ENCODE measurements around the gene CCDC15. TPM values are rescaled to one million over a fixed set of nuclear protein-coding genes. Genes with fewer than 3 reads are reported as not detected.

CCDC15 gene
- total RNA-seq, 2 donors from 2014 or later = 1.2 to 2.5 TPM

GRCh38 chr11:124970925-124971324 lies 16.9 kb downstream of the CCDC15 start:
- no peak overlapping the region for H3K9ac ChIP-seq (ENCODE audit: low read depth in 2 of 2, low read length in 2 of 2)
- no peak for DNase-seq
- intact Hi-C loops (cut with DNase I) = no loop called here
- no peak overlapping the region for H3K4me3 ChIP-seq
- TF ChIP-seq CTCF (IDR thresholded peaks at IDR 0.05) = no peak
- H3K27me3 ChIP-seq = no peaks in the 10 kb centered on the region
- H3K9me3 ChIP-seq = no peaks in the 10 kb centered on the region
- H3K27ac ChIP-seq = no peak overlapping the region
- no peaks in the 10 kb centered on the region for H3K4me1 ChIP-seq
- no peaks in the 10 kb centered on the region for H3K36me3 ChIP-seq

- DNase-seq = no peak
- Histone ChIP-seq H3K27me3 (no peaks in the 10 kb centered on the region), H3K27ac (no peak overlapping the region), H3K4me3 (no peak overlapping the region), H3K4me1 (no peaks in the 10 kb centered on the region), H3K9me3 (no peaks in the 10 kb centered on the region), H3K36me3 (no peaks in the 10 kb centered on the region), H3K9ac (ENCODE audit: low read depth in 2 of 2, low read length in 2 of 2) (no peak overlapping the region)
- intact Hi-C loops (cut with DNase I) = no loop called here
- no peak for TF ChIP-seq CTCF (IDR thresholded peaks at IDR 0.05)
Observed at GRCh38 chr11:124971810-124972209, 17.8 kb downstream of the CCDC15 start.

- no peak for DNase-seq
- Histone ChIP-seq H3K36me3 (no peaks in the 10 kb centered on the region), H3K27me3 (no peaks in the 10 kb centered on the region), H3K4me1 (no peaks in the 10 kb centered on the region), H3K9me3 (no peaks in the 10 kb centered on the region), H3K4me3 (no peak overlapping the region), H3K27ac (no peak overlapping the region), H3K9ac (ENCODE audit: low read depth in 2 of 2, low read length in 2 of 2) (no peak overlapping the region)
- intact Hi-C loops (cut with DNase I) = no loop called here
- no peak for TF ChIP-seq CTCF (IDR thresholded peaks at IDR 0.05)
Observed at GRCh38 chr11:124976531-124976930, 22.5 kb downstream of the CCDC15 start.

- intact Hi-C loops (cut with DNase I) = no loop called here
- Histone ChIP-seq H3K4me3 (no peak overlapping the region), H3K36me3 (no peaks in the 10 kb centered on the region), H3K27me3 (no peaks in the 10 kb centered on the region), H3K4me1 (no peaks in the 10 kb centered on the region), H3K9ac (ENCODE audit: low read depth in 2 of 2, low read length in 2 of 2) (no peak overlapping the region), H3K9me3 (no peaks in the 10 kb centered on the region), H3K27ac (no peak overlapping the region)
- TF ChIP-seq CTCF (IDR thresholded peaks at IDR 0.05) = no peak
- no peak for DNase-seq
Observed at GRCh38 chr11:124977006-124977405, 23.0 kb downstream of the CCDC15 start.

GRCh38 chr11:124978316-124978715 lies 24.3 kb downstream of the CCDC15 start:
- intact Hi-C loops (cut with DNase I) = no loop called here
- H3K27me3 ChIP-seq = no peaks in the 10 kb centered on the region
- no peak overlapping the region for H3K27ac ChIP-seq
- no peak overlapping the region for H3K9ac ChIP-seq (ENCODE audit: low read depth in 2 of 2, low read length in 2 of 2)
- no peaks in the 10 kb centered on the region for H3K9me3 ChIP-seq
- DNase-seq = no peak
- H3K4me3 ChIP-seq = no peak overlapping the region
- H3K36me3 ChIP-seq = no peaks in the 10 kb centered on the region
- TF ChIP-seq CTCF (IDR thresholded peaks at IDR 0.05) = no peak
- no peaks in the 10 kb centered on the region for H3K4me1 ChIP-seq

GRCh38 chr11:124982043-124982442 lies 28.0 kb downstream of the CCDC15 start:
- intact Hi-C loops (cut with DNase I) = no loop called here
- no peaks in the 10 kb centered on the region for H3K27me3 ChIP-seq

More at GRCh38 chr11:124982043-124982442, 28.0 kb downstream of the CCDC15 start:
- H3K36me3 ChIP-seq = no peaks in the 10 kb centered on the region
- no peak overlapping the region for H3K4me3 ChIP-seq
- H3K9ac ChIP-seq (ENCODE audit: low read depth in 2 of 2, low read length in 2 of 2) = no peak overlapping the region
- H3K27ac ChIP-seq = no peak overlapping the region
- TF ChIP-seq CTCF (IDR thresholded peaks at IDR 0.05) = no peak
- H3K4me1 ChIP-seq = no peaks in the 10 kb centered on the region
- H3K9me3 ChIP-seq = no peaks in the 10 kb centered on the region
- no peak for DNase-seq
